HL-60/S4 (cell line): ENCODE measurements around the gene FOXQ1.
"Not testable (repeated sequence)": the region's sequence is repeated elsewhere in the genome, so short reads cannot be mapped to it uniquely, and the experiment has no call there.

Experiments used
- in situ Hi-C: fragments of 300-500 bp; cut with MboI; formaldehyde crosslinking; loops from 2 replicates; pipeline ENCODE4 v1.14.3; 2022; ENCODE audit warnings: low sequenced_read_pairs

FOXQ1 gene

DNA sequence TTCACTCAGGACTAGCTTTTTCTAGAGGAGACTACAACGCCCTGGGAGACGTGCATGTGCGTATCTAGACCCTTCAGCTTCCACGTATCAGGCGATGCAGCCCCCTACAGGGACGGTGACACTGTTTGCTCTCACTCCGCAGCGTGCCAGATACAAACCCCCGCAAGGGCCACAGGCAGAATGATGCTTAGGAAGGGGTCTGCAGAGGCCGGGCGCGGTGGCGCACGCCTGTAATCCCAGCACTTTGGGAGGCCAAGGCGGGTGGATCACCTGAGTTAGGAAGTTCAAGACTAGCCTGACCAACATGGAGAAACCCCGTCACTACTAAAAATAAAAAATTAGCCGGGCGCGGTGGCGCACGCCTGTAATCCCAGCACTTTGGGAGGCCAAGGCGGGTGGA is 6.7 kb downstream of the FOXQ1 start:
- in situ Hi-C loops: not testable (repeated sequence)

DNA sequence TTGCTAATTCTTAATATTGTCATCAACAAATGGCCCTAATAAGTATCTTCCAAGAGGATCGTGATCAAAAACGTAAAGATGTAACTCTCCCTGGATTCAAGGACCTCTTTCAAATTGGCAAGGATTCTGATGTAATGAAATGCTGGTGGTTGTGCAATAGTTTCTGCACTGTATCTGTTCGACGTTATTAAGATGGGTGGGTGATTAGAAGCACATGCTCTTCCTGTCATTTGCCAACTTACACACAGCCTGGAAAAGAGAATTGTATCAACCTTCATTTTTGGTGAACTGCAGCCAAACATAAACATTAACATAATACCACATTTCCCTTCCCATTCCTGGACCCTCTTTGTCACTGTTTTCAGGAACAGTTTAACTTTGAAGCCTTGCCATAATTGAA is 9.8 kb downstream of the FOXQ1 start:
- in situ Hi-C loops: no loop called here

DNA sequence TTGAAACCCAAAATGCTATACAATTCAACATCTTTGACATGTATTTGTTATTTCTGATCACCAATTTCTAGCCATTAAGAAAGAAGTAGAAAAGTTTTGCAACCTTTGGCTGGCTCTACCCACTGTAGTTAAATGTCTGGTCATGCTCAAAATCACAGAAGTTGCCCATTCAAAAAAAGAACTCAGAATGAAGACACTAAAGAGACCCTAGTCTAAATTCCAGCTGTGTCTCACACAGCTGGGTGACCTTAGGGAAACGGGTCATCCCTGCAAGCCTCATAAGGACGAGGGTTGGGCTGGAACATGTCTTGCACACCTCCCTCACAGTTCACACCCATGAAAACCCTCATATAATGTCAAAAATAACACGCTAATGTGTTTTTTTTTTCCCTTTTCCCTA is 10.3 kb downstream of the FOXQ1 start:
- in situ Hi-C loops: no loop called here

DNA sequence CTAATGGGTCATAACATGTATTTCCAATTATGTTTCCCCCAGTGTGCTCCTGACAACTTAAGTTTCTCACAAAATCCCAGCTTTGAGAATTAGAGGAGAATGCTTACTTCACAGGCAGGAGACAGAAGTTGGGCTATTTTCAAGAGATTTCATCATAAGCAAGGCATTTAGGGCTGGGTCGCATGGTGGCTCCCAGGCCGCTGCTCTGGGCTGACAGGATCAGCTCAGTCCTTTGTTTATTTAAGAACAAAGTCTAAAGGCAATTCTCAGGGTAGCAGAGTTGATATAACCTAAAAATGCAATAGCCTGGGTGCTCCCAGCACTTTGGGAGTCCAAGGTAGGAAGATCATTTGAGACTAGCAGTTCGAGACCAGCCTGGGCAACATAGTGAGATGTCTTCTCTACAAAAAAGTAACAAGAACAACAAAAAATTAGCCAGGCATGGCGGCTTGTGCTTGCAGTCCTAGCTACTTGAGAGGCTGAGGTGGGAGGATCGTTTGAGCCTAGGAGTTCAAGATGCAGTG is 10.9 kb downstream of the FOXQ1 start:
- in situ Hi-C loops: no loop called here

DNA sequence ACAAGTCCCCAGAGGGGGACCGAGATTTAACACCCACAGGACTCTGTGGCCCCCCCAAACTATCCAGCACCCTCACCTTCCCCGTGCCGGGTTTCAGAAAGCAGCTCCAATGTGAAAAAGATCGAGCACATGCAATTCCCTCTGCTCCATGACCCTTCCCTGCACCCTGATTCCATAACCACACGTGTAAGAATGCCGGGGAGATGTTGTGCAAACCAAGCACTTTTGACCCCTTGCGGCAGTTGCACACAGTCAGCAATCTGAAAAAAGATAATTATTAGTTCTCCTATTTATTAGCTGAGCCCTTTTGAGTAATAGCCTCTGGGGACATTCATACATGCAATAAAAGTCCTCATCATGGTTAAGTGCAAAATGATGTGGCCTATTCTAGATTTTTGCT is 13.0 kb downstream of the FOXQ1 start:
- in situ Hi-C loops: no loop called here

DNA sequence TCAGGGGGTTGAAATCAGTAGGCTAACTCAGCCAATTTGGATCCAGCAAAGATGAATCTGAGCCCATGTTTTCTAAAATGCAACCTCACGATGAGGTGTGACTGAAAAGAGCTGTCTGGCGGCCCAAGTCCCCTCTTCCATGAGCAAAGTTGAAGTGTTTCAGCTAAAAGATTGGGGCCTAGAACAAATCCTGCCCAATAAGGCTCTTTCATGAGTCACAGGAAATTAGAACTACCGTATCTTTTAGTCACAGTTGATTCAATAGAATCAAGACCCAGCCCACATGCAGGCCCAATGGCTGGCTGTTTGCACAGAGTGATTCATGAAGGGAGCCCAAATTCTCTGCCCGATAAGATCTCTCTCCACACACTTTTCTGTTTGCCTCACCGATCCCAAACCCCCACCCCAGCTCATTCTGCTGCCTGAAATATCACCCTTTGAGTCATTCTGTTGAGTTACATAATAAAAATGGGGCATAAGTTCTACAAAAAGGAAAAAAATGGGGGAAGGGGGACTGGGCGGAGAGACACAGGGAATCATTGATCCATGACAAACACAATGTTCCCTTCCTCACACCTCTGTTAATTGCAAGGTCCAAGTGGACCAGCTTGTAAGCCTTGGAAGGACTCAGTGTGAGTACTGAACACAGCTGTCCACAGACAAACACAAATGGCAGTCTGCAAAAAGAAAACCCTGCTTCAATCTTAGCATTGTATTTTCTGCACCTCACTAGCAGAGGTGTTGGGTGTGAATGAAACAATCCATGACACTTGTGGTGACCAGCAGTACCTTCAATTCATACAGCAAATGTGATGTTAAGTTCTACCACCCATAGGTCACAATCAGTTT is 13.8 kb downstream of the FOXQ1 start:
- in situ Hi-C loops: no loop called here

DNA sequence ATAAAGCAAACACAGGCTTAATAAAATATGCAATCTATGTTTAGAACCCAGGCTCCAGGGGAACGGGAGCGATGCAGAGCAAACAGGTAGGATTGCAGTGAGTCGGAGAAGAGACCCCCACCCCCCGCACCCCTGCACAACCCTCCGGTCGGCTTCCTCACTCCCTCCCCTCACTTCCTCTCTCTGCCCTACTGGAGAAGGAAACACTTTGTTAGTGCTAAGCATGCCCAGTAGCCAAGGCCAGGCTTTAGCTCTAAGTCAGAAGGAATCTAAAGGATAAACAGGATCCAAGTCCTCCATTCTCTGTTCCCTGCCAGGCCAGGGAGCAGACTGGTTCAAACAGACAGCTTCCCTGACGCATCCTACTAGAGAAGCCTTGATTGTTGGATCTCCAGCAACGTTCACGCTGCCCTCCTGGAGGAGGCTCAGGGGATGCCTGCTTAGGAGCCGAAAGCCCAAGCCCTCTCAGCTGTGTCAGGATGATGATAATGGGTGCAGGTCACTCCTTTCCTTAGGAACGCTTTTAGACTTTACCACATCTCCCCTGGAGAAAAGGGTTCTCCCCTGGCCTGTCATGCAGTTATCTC is 14.7 kb downstream of the FOXQ1 start:
- in situ Hi-C loops: no loop called here

DNA sequence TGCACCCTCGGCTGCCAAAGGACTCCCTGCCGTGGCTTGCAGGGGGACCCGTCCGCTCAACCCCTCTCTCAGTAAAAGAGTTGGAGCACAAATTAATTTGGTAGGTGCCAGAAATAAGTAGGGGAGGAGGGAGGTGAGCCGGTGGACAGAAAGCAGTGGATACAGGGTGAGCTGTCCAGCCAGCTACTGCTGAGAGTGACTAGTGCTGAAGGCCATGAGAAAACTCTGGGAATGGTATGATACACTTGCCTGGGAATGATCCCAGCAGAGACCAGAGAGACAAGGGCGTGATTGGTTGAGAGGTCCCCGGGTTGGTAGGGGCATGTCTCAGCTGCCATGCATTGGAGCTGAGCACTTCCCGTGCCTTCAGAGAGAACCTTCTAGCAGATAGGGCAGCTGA is 15.7 kb downstream of the FOXQ1 start:
- in situ Hi-C loops: no loop called here

DNA sequence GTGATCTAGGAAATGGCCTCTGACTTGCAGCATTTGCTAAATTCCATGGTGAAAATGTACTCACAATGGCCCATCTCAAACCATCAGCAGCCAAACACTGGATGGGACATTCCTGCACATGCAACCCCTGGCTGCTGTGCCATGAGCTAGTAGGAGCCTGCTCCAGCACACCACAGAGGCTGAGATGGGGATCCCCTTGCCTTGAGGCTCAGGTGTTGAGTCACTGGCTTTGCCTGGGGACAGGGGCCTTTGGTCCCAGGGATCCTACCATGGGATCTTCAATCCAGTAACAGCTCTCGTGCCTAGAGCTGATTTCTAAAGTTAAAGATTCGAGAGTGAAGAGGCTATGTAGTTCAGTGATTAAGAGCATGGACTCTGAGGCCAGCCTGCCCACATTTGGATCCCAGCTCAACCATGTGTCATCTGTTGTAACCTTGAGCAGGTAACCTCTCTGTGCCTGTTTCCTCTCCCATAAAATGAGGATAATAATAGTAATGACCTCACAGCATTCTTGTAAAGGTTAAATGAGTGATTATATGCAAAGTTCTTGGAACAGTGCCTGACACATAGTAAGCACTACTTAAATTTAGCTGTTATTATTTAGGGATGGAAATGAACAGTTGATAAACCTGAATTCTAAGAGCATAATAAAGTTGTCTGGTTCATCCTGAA is 16.4 kb downstream of the FOXQ1 start:
- in situ Hi-C loops: no loop called here

DNA sequence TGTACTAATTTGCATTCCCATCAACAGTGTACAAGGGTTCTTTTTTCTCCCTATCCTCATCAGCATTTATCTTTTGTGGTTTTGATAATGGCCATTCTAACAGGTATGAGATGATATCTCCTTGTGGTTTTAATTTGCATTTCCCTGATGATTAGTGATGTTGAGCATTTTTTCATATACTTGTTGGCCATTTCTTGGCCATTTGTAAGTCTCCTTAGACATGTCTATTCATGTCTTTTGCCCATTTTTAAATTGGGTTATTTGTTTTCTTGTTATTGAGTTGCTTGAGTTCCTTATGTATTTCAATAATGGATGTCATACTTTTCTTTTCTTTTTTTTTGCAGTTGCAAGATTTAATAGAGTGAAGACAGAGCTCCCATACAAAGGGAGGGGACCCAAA is 17.8 kb downstream of the FOXQ1 start:
- in situ Hi-C loops: no loop called here

DNA sequence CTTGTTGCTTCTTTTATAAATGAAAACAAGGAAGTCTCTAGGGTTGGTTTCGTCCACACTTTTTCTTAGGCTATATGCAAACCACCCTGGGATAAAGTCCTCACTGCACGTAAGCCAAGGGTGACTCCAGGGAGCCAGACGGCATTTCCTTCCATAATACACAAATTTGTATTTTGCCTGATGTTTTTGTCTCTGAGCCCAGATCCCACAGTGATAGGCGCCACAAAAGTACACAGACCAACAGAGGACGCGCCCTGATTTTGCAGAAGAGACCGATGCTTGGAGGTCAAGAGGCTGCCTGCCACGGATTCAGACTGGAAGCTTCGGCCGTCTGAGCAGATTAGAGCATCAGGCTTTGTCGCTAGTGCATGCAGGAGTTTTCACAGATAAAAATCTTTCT is 22.8 kb downstream of the FOXQ1 start:
- in situ Hi-C loops: no loop called here

DNA sequence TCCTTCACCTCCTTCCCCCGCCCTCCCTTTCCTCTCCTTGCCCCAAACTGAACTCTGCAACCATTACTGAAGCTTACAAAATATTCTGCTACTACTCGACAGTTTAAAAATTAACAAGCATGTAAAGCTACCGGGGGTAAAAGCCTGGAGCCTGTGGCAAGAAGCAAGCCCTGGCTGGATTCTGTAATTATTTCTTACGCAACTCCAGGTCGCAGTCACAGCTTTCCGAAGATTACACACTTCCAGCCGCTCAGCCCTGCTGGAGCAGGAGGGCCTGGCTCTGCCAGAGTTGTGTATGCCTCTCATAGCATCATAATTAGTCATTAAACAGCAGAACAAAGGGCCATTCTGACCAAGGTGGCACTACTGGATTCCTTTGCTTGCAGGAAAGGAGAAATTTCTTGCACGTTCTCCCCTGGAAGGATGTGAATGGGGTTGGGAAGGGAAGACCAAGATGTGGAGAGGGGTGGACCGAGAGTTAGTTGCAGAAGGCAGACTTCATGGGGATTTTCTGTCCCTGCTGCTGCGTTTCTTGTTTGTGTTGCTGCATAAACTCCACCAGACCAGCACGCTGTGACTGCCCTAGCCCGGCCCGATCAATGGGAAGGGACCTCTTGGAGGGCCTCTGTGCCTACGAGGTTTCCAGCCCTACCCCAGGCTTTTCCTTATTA is 23.6 kb downstream of the FOXQ1 start:
- in situ Hi-C loops: no loop called here

DNA sequence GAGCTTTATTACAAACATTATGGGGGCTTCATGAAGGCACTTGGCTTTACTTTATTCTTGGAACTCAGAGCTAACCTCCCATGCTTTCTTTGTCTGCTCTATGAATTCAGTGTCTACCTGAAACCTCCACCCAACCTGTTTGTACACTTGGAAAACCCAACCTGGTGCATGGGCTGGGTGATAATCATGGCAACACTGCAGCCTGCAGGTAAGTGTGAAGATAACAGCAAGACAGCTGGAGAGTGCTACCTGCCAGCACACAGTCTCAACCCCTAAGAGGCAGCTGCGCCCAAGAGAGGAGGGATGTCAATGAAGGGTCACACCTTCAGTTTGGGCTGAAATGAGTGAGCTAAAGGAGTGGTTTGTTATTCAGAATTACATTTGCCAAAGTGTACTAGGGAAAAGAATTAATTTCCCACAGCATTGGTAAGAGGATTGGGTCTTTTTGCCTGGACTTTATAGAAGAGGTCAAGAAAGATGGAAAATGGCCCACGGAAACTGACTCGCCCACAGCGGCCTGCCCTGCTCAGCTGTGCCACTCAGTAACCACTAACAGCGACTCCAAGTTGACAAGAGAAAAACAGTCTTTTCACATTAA is 24.4 kb downstream of the FOXQ1 start:
- in situ Hi-C loops: no loop called here

DNA sequence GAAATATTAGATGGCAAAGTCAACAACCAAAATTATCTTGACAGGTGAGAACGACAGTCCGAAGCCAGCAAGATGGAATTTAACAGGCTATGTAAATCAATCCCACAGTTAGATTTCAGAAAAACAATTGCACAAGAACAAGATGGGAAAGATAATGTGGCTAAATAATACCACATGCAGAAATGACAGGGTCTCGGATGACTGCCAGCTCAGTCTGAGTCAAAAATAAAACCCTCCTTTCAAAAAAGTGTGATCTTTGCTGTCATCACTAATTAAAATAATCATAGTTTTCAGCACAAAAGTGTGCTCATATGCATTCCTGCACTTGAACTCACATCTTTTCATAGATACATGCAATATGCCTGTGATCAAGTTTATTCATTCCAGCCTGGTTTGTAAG is 25.9 kb downstream of the FOXQ1 start:
- in situ Hi-C loops: no loop called here

DNA sequence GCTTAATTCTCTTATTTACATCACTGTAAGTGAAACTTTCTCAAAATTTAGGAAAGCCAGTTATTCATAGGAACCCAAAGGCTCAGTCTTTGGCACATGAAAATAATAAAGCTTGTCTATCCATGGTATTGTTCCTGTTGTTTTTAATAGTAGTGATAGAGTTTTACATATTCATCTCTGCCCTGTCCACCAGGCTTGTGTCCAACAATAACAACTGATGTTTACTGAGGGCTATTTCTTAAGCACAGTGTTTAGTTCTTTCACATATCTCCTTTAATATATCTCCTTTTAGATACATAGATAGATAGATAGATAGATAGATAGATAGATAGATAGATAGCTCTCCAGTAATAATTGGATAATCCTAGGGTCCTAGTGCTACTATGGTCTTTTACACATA is 34.2 kb downstream of the FOXQ1 start:
- in situ Hi-C loops: no loop called here

DNA sequence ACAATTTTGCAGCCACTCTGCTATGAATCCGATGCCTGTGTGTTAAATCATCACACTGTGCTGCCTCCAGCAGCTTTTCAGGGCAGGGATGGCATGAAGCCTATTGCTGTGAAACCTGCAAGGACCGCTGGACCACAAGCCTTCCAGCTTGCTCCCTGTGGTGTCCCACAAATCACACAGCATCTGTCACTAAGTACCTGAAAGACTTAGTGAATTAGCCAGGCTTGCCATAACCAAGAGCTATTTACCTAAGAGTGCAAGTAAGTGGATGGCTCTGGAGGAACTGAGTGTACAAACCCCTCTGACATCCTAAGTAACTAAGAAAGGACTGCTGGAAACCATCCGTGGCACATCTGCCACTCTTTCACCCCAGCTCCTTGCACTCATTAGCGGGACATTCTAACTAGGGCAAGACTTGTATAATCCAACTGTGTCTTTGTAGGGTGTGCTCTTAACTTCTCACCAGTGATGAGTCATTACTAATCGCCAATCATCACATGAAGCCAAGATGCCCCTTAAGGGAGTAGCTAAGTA is 34.7 kb downstream of the FOXQ1 start:
- in situ Hi-C loops: no loop called here

DNA sequence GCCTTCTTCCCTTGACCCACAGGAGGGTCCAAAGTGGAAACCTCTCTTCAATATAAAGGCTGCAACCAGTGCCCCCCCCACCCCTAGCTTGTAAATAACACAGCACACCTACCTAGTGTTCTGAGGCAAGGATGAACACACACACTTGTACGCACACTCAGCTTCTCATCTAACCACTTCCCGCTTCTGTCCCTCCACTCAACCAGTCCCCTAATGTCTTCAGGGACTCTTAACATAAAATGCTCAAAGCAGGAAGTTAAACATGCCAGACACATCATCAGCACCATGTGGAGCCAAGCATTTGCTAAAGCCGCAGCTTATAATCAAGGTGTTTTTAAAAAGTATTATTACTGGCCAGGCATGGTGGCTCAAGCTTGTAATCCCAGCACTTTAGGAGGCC is 35.3 kb downstream of the FOXQ1 start:
- in situ Hi-C loops: no loop called here

DNA sequence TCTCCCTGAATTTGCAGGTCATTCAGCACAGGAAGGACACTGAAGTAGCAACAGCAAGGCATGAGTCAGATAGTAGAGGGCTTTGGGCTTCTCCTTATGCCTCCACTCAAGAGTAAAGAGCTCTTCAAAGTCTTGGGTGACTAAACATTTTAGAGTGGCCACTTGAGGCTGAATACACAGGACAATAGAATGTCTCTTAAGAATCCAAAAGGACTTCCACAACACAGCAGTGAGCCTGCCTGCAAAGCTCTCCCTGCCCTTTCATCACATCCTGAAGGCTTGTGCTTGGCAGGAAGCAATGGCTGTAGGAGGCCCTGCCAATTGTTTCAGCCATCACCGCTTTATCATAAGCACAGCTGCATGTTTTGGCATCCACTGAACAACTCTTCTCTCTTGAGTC is 36.8 kb downstream of the FOXQ1 start:
- in situ Hi-C loops: no loop called here

DNA sequence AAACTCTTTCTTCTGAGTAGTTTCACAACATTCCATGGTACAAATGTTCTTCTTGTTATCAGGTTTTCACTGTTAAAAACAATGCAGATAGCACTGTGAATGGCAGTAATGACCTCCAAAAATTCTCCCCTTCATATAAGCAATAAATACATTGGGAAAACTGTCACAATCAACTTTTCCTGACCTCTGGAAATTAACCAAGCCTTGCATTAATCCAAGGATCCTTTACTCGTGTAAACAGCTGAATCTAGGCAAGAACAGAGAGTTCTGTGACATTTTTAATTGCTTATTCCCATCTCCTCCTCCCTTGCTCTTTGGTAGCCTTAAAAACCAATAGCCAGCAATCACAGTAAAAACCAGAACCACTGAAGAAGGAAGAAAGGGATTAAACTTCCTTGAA is 37.8 kb downstream of the FOXQ1 start:
- in situ Hi-C loops: no loop called here

DNA sequence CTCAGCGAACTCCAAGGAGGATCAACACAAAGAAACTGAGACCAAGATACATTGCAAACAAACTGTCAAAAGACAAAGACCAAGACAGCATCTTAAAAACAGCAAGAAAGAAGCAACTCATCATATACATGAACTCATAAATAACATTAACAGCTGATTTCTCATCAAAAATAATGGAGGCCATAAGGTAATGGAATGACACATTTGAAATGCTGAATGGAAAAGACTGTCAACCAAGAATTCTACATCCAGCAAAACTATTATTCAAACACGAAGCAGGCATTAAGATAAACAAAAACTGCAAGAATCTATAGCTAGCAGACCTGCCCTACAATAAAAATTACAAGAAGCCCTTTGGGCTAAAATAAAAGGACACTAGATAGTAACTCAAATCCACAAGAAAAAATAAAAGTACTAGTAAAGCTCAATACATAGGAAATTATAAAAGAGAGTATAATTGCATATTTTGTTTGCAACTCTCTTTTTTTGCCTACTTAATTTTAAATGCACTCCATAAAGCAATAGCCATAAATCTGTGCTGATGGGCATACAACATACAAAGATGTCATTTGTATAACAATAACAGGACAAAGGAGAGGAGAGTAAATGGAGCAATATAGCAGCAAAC is 39.6 kb downstream of the FOXQ1 start:
- in situ Hi-C loops: no loop called here
